GM19351 (cell line): ENCODE measurements around the gene ALPL.
"Not testable (repeated sequence)": the region's sequence is repeated elsewhere in the genome, so short reads cannot be mapped to it uniquely, and the experiment has no call there.

Experiments used
- ATAC-seq: cut with Tn5 transposase; IDR thresholded peaks from one replicate; pipeline ENCODE4 v1.9.1; 2021; ENCODE audit warnings: mild to moderate bottlenecking, moderate library complexity; ENCODE audit not compliant: unreplicated experiment

ALPL gene

GRCh38 chr1:21553116-21553926 lies 44.1 kb downstream of the ALPL start:
- ATAC-seq = no peak

GRCh38 chr1:21559788-21560567 lies 50.8 kb downstream of the ALPL start:
- ATAC-seq = no peak

- ATAC-seq = no peak
Measured at GRCh38 chr1:21560916-21561638, 51.9 kb downstream of the ALPL start.

GRCh38 chr1:21562896-21563295 lies 53.7 kb downstream of the ALPL start:
- ATAC-seq = no peak

GRCh38 chr1:21563971-21564370 lies 54.7 kb downstream of the ALPL start:
- ATAC-seq = no peak

GRCh38 chr1:21564521-21565095 lies 55.4 kb downstream of the ALPL start:
- no peak for ATAC-seq

GRCh38 chr1:21565285-21565684 lies 56.1 kb downstream of the ALPL start:
- ATAC-seq = no peak

GRCh38 chr1:21566361-21566760 lies 57.1 kb downstream of the ALPL start:
- not testable (repeated sequence) for ATAC-seq

GRCh38 chr1:21567241-21568005 lies 58.2 kb downstream of the ALPL start:
- ATAC-seq = no peak

- no peak for ATAC-seq
Measured at GRCh38 chr1:21568006-21568746, 59.0 kb downstream of the ALPL start.

- no peak for ATAC-seq
Measured at GRCh38 chr1:21568809-21569385, 59.7 kb downstream of the ALPL start.

GRCh38 chr1:21569820-21570527 lies 60.8 kb downstream of the ALPL start:
- ATAC-seq = no peak

- ATAC-seq = no peak
Measured at GRCh38 chr1:21570528-21570875, 61.3 kb downstream of the ALPL start.

- ATAC-seq = no peak
Measured at GRCh38 chr1:21570885-21571284, 61.7 kb downstream of the ALPL start.

GRCh38 chr1:21572221-21572620 lies 63.0 kb downstream of the ALPL start:
- no peak for ATAC-seq

- ATAC-seq = no peak
Measured at GRCh38 chr1:21572735-21573277, 63.6 kb downstream of the ALPL start.

GRCh38 chr1:21573475-21573874 lies 64.3 kb downstream of the ALPL start:
- ATAC-seq = no peak

- ATAC-seq = no peak
Measured at GRCh38 chr1:21573971-21574465, 64.8 kb downstream of the ALPL start.
